ENCODE data around the gene MYO9A.

The MYO9A gene

DNA sequence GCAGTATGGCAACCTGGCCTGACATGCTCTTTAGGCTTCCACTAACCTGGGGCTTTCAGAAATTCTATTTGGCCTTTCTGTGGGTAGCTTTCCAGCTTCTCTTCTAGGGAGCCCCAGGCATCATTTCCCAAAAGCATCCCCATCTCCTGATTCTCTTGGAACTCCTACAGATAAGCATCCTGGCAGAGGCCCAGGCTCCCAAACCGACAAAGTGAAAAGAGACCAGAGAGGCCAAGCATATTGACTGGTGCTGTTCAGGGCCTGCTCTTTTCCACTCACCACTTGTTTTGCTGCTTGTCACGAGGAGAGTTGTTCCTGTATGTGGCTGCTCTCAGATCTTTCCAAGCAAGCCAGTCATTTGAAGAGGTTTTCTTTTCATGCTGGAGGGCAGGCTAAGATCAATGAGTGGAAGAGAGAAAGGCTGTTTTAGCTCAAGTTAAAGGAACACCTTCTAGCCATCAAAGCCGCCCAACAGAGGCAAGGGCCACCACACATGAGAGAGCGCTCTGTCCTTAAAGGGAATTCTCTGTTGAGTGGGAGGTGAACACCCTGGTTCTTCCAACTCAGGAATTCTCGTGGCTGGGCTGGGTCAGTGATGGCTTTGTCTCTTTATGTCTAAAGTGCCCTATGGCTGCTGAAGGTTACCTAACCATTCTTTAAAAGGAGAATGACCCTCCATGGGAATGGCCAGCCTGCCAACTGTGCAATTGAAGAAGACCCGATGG lies 338.7 kb downstream of the MYO9A start:
- DNase-seq: no peak

DNA sequence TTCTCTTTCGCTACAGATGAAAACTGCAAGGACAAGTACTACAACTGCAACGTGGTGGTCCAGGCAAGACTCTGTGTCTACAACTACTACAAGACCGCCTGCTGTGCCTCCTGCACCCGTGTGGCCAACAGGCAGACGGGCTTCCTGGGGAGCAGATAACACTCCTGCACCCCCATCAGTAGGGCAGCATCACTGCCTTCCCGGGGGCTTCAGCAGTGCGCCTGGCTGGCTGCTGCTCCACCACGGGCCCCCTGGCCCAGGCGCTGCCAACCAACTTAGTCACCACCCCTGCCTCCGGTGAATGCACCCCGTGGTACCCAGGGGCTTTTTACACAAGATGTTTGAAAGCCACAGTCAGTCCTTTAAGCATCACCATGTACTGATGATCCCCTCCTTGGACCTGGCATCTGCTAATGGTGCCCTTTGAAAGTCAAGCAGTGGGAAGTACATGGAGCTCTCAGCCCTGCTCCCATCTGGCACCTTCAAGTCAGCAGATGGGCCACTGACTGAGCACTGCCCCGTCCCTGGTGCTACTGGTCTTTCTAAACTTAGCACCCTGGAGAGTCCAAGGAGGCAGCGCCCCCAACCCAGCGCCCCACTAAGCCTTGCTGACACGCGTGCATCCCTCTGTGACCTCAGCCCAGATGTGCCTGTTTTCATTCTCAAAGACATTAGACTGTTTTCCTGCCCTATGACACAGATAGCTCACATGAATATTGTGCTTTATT lies 340.6 kb downstream of the MYO9A start:
- DNase-seq: no peak

DNA sequence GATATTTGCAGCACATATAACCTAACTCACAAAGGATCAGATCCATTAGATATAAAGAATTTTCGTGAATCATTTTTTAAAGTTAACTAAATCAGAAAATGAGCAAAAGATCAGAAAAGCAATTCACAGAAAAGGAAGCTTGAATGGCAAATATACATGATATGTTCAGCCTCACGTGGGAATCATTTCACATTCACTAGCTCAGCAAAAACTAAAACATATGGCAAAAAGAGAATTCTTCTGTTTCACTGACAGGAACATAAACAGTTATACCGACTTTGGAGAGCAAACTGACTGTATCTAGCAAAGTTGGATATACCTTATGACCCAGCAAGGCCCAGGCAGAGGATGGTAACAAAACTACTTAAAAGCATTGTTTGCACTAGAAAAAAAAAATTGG lies 341.6 kb downstream of the MYO9A start:
- no peak for DNase-seq

DNA sequence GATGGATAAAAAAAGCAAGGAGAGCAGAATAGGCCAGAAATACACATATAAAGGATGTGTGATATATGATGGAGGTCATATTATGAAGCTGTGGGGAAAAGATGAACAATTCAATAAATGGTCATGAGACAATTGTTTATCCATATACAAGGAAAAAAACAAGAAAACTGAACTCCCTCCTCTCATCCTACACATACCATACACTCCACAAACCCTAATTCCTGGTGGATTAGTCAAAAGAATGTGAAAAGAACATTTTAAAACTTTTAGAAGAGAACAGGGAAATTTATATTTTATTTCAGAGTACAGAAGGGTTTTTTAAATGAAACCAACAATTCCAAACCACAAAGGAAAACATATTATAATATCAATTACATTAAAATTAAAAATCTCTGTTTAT lies 342.1 kb downstream of the MYO9A start:
- DNase-seq: no peak

DNA sequence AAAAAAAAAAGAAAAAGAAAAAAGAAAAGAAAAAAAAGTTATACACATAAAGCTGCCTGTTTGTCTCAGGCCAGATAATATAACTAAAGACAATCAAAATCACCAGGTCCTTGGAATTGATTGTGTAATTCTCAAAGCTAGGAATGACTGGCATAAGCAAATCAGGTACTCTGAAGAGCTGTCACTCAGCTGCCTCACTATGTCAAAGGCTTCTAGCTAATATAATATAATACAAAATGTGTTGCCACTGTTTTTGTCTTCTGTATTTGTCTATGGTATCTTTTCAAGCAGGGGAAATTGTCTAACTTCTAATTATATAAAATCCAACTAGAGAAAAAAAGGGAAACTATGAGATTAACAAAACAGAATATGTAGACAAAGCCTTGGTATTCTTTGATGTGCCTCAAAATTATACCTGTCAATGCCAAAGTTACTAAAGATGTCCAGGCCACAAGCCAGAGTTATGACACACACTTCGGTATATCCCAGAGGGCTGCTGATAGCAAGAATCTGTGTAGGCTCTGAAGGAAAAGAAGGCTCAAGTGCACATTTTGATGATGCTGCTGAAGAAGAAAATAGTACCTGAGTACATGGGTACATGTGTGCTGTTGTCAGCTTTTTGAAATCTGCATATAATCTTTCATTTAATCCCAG lies 344.6 kb downstream of the MYO9A start:
- no peak for DNase-seq

Data from stimulated activated naive CD4-positive, alpha-beta T cell treated with Interleukin-2 at 50 U/mL for 16 hours (primary cell).